Measurements from ENCODE around the gene PDE4D. TPM values are rescaled to one million over a fixed set of nuclear protein-coding genes. Genes with fewer than 3 reads are reported as not detected.

The PDE4D gene
- total RNA-seq, 2 experiments from 2014 or later, result 75.5 to 80.7 TPM

- no peak for TF ChIP-seq CTCF (IDR thresholded peaks at IDR 0.05)
- Mint-ChIP-seq H3K4me3 (no peak overlapping the region), H3K9me3 (no peaks in the 10 kb centered on the region), H3K27ac (no peak overlapping the region), H3K27me3 (no peaks in the 10 kb centered on the region), H3K4me1 (ENCODE audit: low read depth) (no peaks in the 10 kb centered on the region), H3K36me3 (ENCODE audit: low read depth) (no peaks in the 10 kb centered on the region)
- POLR2A ChIA-PET, result no interaction called here
- CTCF ChIA-PET, result no interaction called here
- DNase-seq (no peak), ATAC-seq (no peak)
- intact Hi-C loops (cut with micrococcal nuclease), result no loop called here
Measured at GRCh38 chr5:59071755-59072549, 821.6 kb downstream of the PDE4D start.

- DNase-seq (no peak), ATAC-seq (no peak)
- TF ChIP-seq CTCF (IDR thresholded peaks at IDR 0.05), result no peak
- H3K27me3 Mint-ChIP-seq, result peaks cover 2% of the 10 kb centered on the region
- no peaks in the 10 kb centered on the region for H3K36me3 Mint-ChIP-seq (ENCODE audit: low read depth)
- POLR2A ChIA-PET, result no interaction called here
- no peak overlapping the region for H3K4me3 Mint-ChIP-seq
- peaks cover 3% of the 10 kb centered on the region for H3K4me1 Mint-ChIP-seq (ENCODE audit: low read depth)
- intact Hi-C loops (cut with micrococcal nuclease), result no loop called here
- CTCF ChIA-PET, result interaction anchor here (1.3 kb wide), 1 partner anchor 28 kb away, joined by 3 read pairs; no protein-coding TSS in a partner anchor
- no peak overlapping the region for H3K27ac Mint-ChIP-seq
- peaks cover 2% of the 10 kb centered on the region for H3K9me3 Mint-ChIP-seq
Measured at GRCh38 chr5:59069438-59070079, 824.0 kb downstream of the PDE4D start.

- Mint-ChIP-seq H3K9me3 (peaks cover 2% of the 10 kb centered on the region), H3K4me1 (ENCODE audit: low read depth) (peaks cover 3% of the 10 kb centered on the region), H3K36me3 (ENCODE audit: low read depth) (no peaks in the 10 kb centered on the region), H3K4me3 (no peak overlapping the region), H3K27ac (no peak overlapping the region), H3K27me3 (peaks cover 2% of the 10 kb centered on the region)
- POLR2A ChIA-PET, result no interaction called here
- intact Hi-C loops (cut with micrococcal nuclease), result no loop called here
- no peak for DNase-seq
- no peak for TF ChIP-seq CTCF (IDR thresholded peaks at IDR 0.05)
- ATAC-seq, result no peak
- CTCF ChIA-PET, result interaction anchor here (1.0 to 1.6 kb wide), 3 partner anchors 27 to 105 kb away, joined by 3 read pairs; no protein-coding TSS in a partner anchor
Measured at GRCh38 chr5:59067956-59068656, 825.4 kb downstream of the PDE4D start.

GRCh38 chr5:59066367-59067163 is 827.0 kb downstream of the PDE4D start:
- Mint-ChIP-seq H3K27ac (no peak overlapping the region), H3K4me1 (ENCODE audit: low read depth) (peaks cover 3% of the 10 kb centered on the region), H3K27me3 (peaks cover 2% of the 10 kb centered on the region), H3K9me3 (peaks cover 2% of the 10 kb centered on the region), H3K36me3 (ENCODE audit: low read depth) (no peaks in the 10 kb centered on the region), H3K4me3 (no peak overlapping the region)
- no peak for DNase-seq
- CTCF ChIA-PET, result no interaction called here
- TF ChIP-seq CTCF (IDR thresholded peaks at IDR 0.05), result no peak
- POLR2A ChIA-PET, result no interaction called here
- ATAC-seq, result peak; percentile 51
- intact Hi-C loops (cut with micrococcal nuclease), result no loop called here
